ENCODE measurements around the gene RAB9A.
A peak's percentile ranks its signal among the peaks of the same experiment; 100 is the strongest.
"Not testable (repeated sequence)": the region's sequence is repeated elsewhere in the genome, so short reads cannot be mapped to it uniquely, and the experiment has no call there.

The RAB9A gene

DNA sequence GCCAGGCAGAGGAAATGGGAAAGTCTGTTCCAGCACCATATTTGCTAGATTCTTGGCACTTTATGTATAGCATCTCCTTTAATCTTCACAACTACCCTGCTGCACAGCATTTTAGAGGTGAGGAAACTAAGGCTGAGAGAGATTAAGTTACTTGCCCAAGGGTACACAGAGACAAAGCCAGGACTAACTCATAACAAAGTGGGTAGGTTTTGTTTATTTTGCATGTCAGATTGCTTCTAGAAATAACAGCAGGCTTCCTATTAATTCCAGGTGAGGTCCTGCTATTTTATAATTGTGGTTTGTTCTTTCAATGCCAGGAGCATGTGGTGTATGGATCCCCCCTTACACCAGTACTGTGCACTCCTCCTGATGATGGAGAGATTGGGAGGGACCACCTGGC lies 21.0 kb upstream of the RAB9A start:
- no peaks in the 10 kb centered on the region for H3K36me3 ChIP-seq (ENCODE audit: control insufficient read depth, insufficient read depth, low read length)

DNA sequence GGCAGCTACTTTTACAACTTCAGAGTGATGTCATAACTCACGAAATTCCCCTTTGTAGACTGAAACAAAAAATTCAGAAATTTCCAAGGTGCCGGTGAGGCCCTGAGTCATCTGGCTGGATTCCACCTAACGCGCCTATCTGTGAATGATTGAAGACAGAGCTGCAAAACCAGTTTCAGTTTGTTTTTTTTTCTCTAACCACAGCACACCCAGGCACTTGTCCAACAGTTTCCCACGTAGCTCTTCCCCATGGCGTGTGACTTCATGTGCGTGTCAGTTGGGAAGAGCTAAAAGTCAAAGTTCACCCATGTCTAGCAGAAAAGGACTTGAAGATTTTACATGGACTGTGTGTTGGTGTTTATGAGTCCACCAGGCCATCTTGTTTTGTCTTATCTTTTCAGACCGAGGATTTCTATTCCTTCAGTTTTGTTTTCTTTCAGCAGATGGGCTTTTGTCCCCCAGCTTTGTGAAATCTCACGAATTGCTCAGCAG lies 19.6 kb upstream of the RAB9A start:
- H3K36me3 ChIP-seq (ENCODE audit: control insufficient read depth, insufficient read depth, low read length): no peaks in the 10 kb centered on the region
- no peaks in the 10 kb centered on the region for H3K79me2 ChIP-seq
- H3K27ac ChIP-seq: peak overlapping the region; percentile 68
- H3K4me3 ChIP-seq (ENCODE audit: low read depth, low read length): no peak overlapping the region
- TF ChIP-seq, protein P1, sequence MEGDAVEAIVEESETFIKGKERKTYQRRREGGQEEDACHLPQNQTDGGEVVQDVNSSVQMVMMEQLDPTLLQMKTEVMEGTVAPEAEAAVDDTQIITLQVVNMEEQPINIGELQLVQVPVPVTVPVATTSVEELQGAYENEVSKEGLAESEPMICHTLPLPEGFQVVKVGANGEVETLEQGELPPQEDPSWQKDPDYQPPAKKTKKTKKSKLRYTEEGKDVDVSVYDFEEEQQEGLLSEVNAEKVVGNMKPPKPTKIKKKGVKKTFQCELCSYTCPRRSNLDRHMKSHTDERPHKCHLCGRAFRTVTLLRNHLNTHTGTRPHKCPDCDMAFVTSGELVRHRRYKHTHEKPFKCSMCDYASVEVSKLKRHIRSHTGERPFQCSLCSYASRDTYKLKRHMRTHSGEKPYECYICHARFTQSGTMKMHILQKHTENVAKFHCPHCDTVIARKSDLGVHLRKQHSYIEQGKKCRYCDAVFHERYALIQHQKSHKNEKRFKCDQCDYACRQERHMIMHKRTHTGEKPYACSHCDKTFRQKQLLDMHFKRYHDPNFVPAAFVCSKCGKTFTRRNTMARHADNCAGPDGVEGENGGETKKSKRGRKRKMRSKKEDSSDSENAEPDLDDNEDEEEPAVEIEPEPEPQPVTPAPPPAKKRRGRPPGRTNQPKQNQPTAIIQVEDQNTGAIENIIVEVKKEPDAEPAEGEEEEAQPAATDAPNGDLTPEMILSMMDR (IDR thresholded peaks at IDR 0.05): no peak
- peak overlapping the region; percentile 58 for H2AFZ ChIP-seq
- H3K9ac ChIP-seq: no peak overlapping the region
- H3K4me2 ChIP-seq (ENCODE audit: low read length): peak overlapping the region; percentile 35
- no peaks in the 10 kb centered on the region for H3K4me1 ChIP-seq
- H3K27me3 ChIP-seq (ENCODE audit: control insufficient read depth, insufficient read depth, low read length): no peaks in the 10 kb centered on the region
- no peaks in the 10 kb centered on the region for H3K9me3 ChIP-seq (ENCODE audit: control insufficient read depth, low read length)

More for the DNA sequence above, 21.0 kb upstream of the RAB9A start:
- H3K27ac ChIP-seq: no peak overlapping the region
- H3K4me1 ChIP-seq: no peaks in the 10 kb centered on the region
- no peak overlapping the region for H3K4me2 ChIP-seq (ENCODE audit: low read length)
- H3K79me2 ChIP-seq: no peaks in the 10 kb centered on the region
- H3K9me3 ChIP-seq (ENCODE audit: control insufficient read depth, low read length): no peaks in the 10 kb centered on the region
- H3K9ac ChIP-seq: no peak overlapping the region
- H3K27me3 ChIP-seq (ENCODE audit: control insufficient read depth, insufficient read depth, low read length): no peaks in the 10 kb centered on the region
- no peak overlapping the region for H3K4me3 ChIP-seq (ENCODE audit: low read depth, low read length)
- TF ChIP-seq, protein P1 (IDR thresholded peaks at IDR 0.05): no peak
- H2AFZ ChIP-seq: no peak overlapping the region

DNA sequence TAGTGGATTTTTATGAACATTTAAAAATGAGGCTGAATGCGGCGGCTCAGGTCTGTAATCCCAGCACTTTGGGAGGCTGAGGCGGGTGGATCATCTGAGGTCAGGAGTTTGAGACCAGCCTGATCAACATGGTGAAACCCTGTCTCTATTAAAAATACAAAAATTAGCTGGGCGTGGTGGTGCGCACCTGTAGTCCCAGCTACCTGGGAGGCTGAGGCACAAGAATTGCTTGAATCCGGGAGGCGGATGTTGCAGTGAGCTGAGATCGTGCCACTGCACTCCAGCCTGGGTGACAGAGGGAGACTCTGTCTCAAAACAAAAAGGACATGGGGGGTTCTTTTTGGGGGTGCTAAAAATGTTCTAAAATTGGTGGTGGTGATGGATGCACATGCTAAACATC lies 19.2 kb upstream of the RAB9A start:
- H3K36me3 ChIP-seq (ENCODE audit: control insufficient read depth, insufficient read depth, low read length); H3K4me3 ChIP-seq (ENCODE audit: low read depth, low read length); H3K79me2 ChIP-seq; H3K27me3 ChIP-seq (ENCODE audit: control insufficient read depth, insufficient read depth, low read length); H3K4me1 ChIP-seq; H3K9me3 ChIP-seq (ENCODE audit: control insufficient read depth, low read length); H3K9ac ChIP-seq: not testable (repeated sequence)
- Histone ChIP-seq H3K27ac (peak overlapping the region; percentile 68), H3K4me2 (ENCODE audit: low read length) (peak overlapping the region; percentile 35), H2AFZ (peak overlapping the region; percentile 58)

DNA sequence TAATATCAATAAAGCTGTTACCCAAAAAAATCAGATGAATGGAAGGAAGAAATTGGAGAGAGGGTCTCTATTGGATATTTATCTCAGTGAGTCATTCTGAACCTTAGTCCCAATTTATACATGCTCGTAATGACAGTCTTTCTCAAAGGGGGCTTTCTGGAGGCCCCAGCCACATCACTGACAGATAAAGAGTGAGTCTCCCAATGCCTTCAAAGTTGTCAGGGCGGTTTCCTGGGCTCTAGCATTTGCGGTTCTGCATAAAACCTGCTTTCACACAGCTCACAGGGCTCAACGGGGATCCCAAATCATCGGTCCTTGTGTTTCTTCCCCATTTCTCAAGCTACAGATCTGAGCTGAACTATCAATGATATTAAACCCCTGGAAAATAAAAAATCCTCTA lies 18.7 kb upstream of the RAB9A start:
- H3K36me3 ChIP-seq (ENCODE audit: control insufficient read depth, insufficient read depth, low read length): no peaks in the 10 kb centered on the region
- no peaks in the 10 kb centered on the region for H3K27me3 ChIP-seq (ENCODE audit: control insufficient read depth, insufficient read depth, low read length)
- no peak overlapping the region for H2AFZ ChIP-seq
- TF ChIP-seq, protein P1 (IDR thresholded peaks at IDR 0.05): no peak
- H3K4me1 ChIP-seq: no peaks in the 10 kb centered on the region
- H3K4me2 ChIP-seq (ENCODE audit: low read length): no peak overlapping the region
- H3K79me2 ChIP-seq: no peaks in the 10 kb centered on the region
- no peak overlapping the region for H3K4me3 ChIP-seq (ENCODE audit: low read depth, low read length)
- no peak overlapping the region for H3K27ac ChIP-seq
- H3K9me3 ChIP-seq (ENCODE audit: control insufficient read depth, low read length): no peaks in the 10 kb centered on the region
- H3K9ac ChIP-seq: no peak overlapping the region

DNA sequence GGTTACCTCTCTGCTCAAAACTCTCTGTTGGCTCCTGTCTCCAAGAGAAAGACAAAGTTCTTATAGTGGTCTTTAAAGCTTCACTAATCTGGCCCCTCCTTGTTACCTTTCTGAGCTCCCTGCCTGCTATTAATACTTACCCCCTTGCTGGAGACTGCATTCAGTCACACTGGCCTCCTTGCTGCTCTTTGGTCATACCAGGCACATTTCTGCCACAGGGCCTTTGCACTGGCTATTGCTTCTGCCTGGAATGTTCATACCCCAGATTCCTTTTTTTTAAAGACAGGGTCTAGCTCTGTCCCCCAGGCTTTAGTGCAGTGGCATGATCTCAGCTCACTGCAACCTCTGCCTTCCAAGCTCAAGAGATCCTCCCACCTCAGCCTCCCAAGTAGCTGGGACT lies 15.9 kb upstream of the RAB9A start:
- no peak overlapping the region for H3K4me3 ChIP-seq (ENCODE audit: low read depth, low read length)
- TF ChIP-seq, protein P1 (IDR thresholded peaks at IDR 0.05): no peak
- no peak overlapping the region for H3K27ac ChIP-seq
- no peaks in the 10 kb centered on the region for H3K9me3 ChIP-seq (ENCODE audit: control insufficient read depth, low read length)
- no peak overlapping the region for H3K9ac ChIP-seq
- H3K27me3 ChIP-seq (ENCODE audit: control insufficient read depth, insufficient read depth, low read length): no peaks in the 10 kb centered on the region
- no peaks in the 10 kb centered on the region for H3K36me3 ChIP-seq (ENCODE audit: control insufficient read depth, insufficient read depth, low read length)
- no peaks in the 10 kb centered on the region for H3K4me1 ChIP-seq
- H3K4me2 ChIP-seq (ENCODE audit: low read length): no peak overlapping the region
- no peaks in the 10 kb centered on the region for H3K79me2 ChIP-seq
- H2AFZ ChIP-seq: no peak overlapping the region

All from parathyroid adenoma (tissue), 2 donors.